ENCODE data around the gene CD63. TPM values are rescaled to one million over a fixed set of nuclear protein-coding genes. Genes with fewer than 3 reads are reported as not detected.

Gene CD63
- total RNA-seq, 1 donor: 2,280 TPM

GRCh38 chr12:55695349-55695748, 33.5 kb downstream of the CD63 start:
- H3K4me3 ChIP-seq (ENCODE audit: low read depth, low read length): no peak overlapping the region
- no peak for TF ChIP-seq CTCF (IDR thresholded peaks at IDR 0.05; ENCODE audit: insufficient read depth, low read depth, low read length)
- DNase-seq (ENCODE audit: low read depth): no peak

- no peak for DNase-seq (ENCODE audit: low read depth)
- no peak overlapping the region for H3K4me3 ChIP-seq (ENCODE audit: low read depth, low read length)
- no peak for TF ChIP-seq CTCF (IDR thresholded peaks at IDR 0.05; ENCODE audit: insufficient read depth, low read depth, low read length)
These were observed 34.2 kb downstream of the CD63 start for GRCh38 chr12:55694651-55695050.

DNA sequence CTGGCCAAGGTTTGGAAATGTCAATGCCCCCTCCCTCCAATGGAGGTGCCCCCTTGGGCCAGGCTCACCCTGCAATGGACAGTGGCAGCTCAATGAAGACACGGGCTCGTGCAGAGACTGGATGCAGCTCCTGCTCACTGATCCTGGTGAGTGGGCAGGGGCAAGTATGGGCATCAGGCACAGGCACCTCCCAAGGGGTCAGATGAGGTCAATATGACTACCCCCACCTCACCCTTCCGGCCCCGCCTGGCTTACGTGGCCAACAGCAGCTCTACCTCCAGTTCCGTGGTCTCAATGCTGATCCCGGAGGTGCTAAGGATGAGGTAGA, 34.7 kb downstream of the CD63 start:
- H3K4me3 ChIP-seq (ENCODE audit: low read depth, low read length): no peak overlapping the region
- no peak for TF ChIP-seq CTCF (IDR thresholded peaks at IDR 0.05; ENCODE audit: insufficient read depth, low read depth, low read length)
- no peak for DNase-seq (ENCODE audit: low read depth)

GRCh38 chr12:55693323-55694187, 35.3 kb downstream of the CD63 start:
- TF ChIP-seq CTCF (IDR thresholded peaks at IDR 0.05; ENCODE audit: insufficient read depth, low read depth, low read length): no peak
- no peak for DNase-seq (ENCODE audit: low read depth)

GRCh38 chr12:55692631-55693322, 36.0 kb downstream of the CD63 start:
- no peak for DNase-seq (ENCODE audit: low read depth)
- no peak overlapping the region for H3K4me3 ChIP-seq (ENCODE audit: low read depth, low read length)
- no peak for TF ChIP-seq CTCF (IDR thresholded peaks at IDR 0.05; ENCODE audit: insufficient read depth, low read depth, low read length)

More at GRCh38 chr12:55693323-55694187, 35.3 kb downstream of the CD63 start:
- H3K4me3 ChIP-seq (ENCODE audit: low read depth, low read length): no peak overlapping the region

- no peak for DNase-seq (ENCODE audit: low read depth)
- TF ChIP-seq CTCF (IDR thresholded peaks at IDR 0.05; ENCODE audit: insufficient read depth, low read depth, low read length): no peak
- H3K4me3 ChIP-seq (ENCODE audit: low read depth, low read length): no peak overlapping the region
These were observed 39.8 kb downstream of the CD63 start for GRCh38 chr12:55688716-55689655.

Data from fibroblast of villous mesenchyme (primary cell).